ENCODE results near the gene FBXL16.

Gene FBXL16

GRCh38 chr16:722835-723633 lies 17.4 kb upstream of the FBXL16 start:
- H3K4me3 ChIP-seq (replicated peaks; ENCODE audit: insufficient read depth, low read length), result no peak overlapping the region
- no peaks in the 10 kb centered on the region for H3K27me3 ChIP-seq (ENCODE audit: insufficient read depth, poor library complexity, severe bottlenecking)
- no peak for DNase-seq (ENCODE audit: low read depth in 1 of 2, low spot score in 1 of 2)
- TF ChIP-seq POLR2AphosphoS5 (IDR thresholded peaks at IDR 0.05; ENCODE audit: low read depth), result peak; percentile 29; the same call in 1 of the 2 replicates
- TF ChIP-seq CTCF (IDR thresholded peaks at IDR 0.05; ENCODE audit: insufficient read depth, low read length), result no peak
- H3K27ac ChIP-seq (replicated peaks), result no peak overlapping the region

- H3K27ac ChIP-seq (replicated peaks), result peak overlapping the region; percentile 49
- DNase-seq (ENCODE audit: low read depth in 1 of 2, low spot score in 1 of 2), result no peak
- no peaks in the 10 kb centered on the region for H3K27me3 ChIP-seq (ENCODE audit: insufficient read depth, poor library complexity, severe bottlenecking)
- TF ChIP-seq GABPA (IDR thresholded peaks at IDR 0.05; ENCODE audit: low read depth) (no peak), SPI1 (IDR thresholded peaks at IDR 0.05; ENCODE audit: borderline replicate concordance, low read depth) (no peak), POLR2AphosphoS5 (IDR thresholded peaks at IDR 0.05; ENCODE audit: low read depth) (no peak), CTCF (IDR thresholded peaks at IDR 0.05; ENCODE audit: insufficient read depth, low read length) (no peak), REST (IDR thresholded peaks at IDR 0.05; ENCODE audit: insufficient replicate concordance, low read depth) (no peak)
- peak overlapping the region; percentile 52 for H3K4me3 ChIP-seq (replicated peaks; ENCODE audit: insufficient read depth, low read length)
Observed at GRCh38 chr16:721765-722540, 16.4 kb upstream of the FBXL16 start.

- TF ChIP-seq REST (IDR thresholded peaks at IDR 0.05; ENCODE audit: insufficient replicate concordance, low read depth), result no peak
- TF ChIP-seq CTCF (IDR thresholded peaks at IDR 0.05; ENCODE audit: insufficient read depth, low read length), result no peak
- TF ChIP-seq POLR2AphosphoS5 (IDR thresholded peaks at IDR 0.05; ENCODE audit: low read depth), result peak; percentile 75
- TF ChIP-seq GABPA (IDR thresholded peaks at IDR 0.05; ENCODE audit: low read depth), result peak; percentile 85
- no peak for TF ChIP-seq SPI1 (IDR thresholded peaks at IDR 0.05; ENCODE audit: borderline replicate concordance, low read depth)
- Histone ChIP-seq H3K27me3 (ENCODE audit: insufficient read depth, poor library complexity, severe bottlenecking) (peaks cover 3% of the 10 kb centered on the region), H3K27ac (replicated peaks) (peak within 1 kb of the TSS; percentile 84), H3K4me3 (replicated peaks; ENCODE audit: insufficient read depth, low read length) (peak within 1 kb of the TSS; percentile 52)
- peak; percentile 87 to 89 for DNase-seq (ENCODE audit: low read depth in 1 of 2, low spot score in 1 of 2)
Observed at GRCh38 chr16:720990-721764, 15.6 kb upstream of the FBXL16 start, which contains the start of gene ANTKMT. Gene ANTKMT, plus strand, starts transcription at chr16:721146. Its CDS starts 129 bp downstream, at chr16:721275.

Measured in HL-60 (cell line).